ENCODE data around the gene INSIG1. TPM values are rescaled to one million over a fixed set of nuclear protein-coding genes. Genes with fewer than 3 reads are reported as not detected.

Gene INSIG1
- total RNA-seq, 2 donors from 2014 or later: 68.9 to 94.0 TPM

DNA sequence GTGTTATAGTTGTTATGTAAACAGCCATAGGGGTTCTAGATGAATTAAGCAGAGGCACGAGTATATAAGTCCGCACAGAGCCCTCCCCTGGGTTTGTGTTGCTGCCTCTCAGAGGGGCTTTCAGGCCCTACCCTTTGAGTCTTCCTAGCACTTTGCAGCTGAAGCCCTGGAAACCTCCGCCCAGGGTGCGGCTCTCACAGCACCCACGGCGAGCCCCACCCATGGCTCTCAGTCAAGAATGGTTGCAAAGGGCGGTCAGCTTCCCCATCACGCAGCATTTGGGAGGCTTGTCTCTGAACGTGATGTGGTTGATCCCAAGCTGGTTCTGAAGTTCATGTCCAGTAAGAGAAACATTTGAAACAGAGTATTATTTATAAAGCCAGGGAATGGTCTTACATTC lies 18.8 kb upstream of the INSIG1 start:
- H3K27ac Mint-ChIP-seq: no peak overlapping the region
- no peaks in the 10 kb centered on the region for H3K36me3 Mint-ChIP-seq
- no peaks in the 10 kb centered on the region for H3K9me3 Mint-ChIP-seq
- no peak for ATAC-seq
- DNase-seq (ENCODE audit: low spot score in 2 of 2): no peak

DNA sequence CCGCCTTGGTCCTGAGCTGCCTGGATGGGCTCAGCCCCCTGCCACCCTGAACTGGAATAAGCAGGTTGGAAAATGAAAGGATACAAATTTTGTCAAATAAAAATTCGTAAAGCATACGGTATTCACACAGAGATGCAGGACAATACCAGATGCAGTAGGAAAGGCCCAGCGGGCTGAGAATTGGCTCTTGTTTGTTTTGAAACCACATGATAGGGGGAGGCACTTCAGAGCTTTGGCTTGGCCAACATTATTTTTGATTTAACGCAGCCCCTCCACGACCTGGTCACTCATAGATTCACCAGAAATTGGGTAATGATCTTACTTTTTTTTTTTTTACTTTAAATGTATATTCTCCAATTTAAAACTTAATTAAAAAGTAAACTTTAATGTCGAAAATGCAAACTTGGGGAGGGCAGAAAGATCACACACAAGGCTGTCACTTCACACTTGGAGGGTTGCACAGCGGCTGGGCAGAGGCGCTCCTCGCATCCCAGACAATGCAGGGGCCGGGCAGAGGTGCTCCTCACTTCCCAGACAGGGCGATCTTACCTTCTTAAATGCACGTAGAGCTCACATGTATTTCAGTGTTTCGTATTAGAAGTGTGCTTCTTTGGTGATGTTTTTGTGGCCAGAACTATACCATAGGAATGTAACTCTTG lies 17.8 kb upstream of the INSIG1 start:
- no peaks in the 10 kb centered on the region for H3K36me3 Mint-ChIP-seq
- no peak for ATAC-seq
- no peak for DNase-seq (ENCODE audit: low spot score in 2 of 2)
- no peaks in the 10 kb centered on the region for H3K9me3 Mint-ChIP-seq
- H3K27ac Mint-ChIP-seq: no peak overlapping the region

- Mint-ChIP-seq H3K9me3 (no peaks in the 10 kb centered on the region), H3K36me3 (no peaks in the 10 kb centered on the region), H3K27ac (peak overlapping the region in 1 of 2 donors; percentile 23)
- ATAC-seq (peak; percentile 56 to 58), DNase-seq (ENCODE audit: low spot score in 2 of 2) (no peak)
These were observed 17.0 kb upstream of the INSIG1 start for GRCh38 chr7:155280446-155281397.

DNA sequence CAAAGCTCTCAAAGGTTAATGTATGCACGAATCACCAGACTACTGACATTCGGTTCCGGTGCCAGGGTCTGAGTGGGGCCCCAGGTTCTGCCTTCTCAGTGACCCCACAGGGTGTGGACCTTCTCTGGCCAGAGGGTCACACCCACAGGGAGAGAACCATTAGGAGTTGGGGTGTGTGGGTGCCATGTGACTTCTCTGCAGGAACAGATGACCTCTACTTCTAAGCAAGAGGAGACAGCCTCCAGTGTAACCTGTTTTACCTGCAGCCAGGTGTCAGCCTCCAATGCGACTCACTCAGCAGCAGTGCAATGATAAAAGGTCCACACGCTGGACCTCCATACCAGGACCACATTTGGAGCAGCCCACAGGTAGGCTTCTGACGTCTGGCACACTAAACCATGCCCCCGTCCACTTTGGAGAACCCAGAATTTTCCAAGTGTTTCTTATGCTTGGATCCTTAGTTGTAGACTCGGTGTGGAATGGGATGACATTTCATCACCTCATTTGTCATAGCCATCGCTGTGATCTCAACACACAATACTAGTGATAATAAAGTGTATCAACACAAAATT lies 16.2 kb upstream of the INSIG1 start:
- H3K27ac Mint-ChIP-seq: no peak overlapping the region
- ATAC-seq (no peak), DNase-seq (ENCODE audit: low spot score in 2 of 2) (no peak)
- H3K36me3 Mint-ChIP-seq: no peaks in the 10 kb centered on the region
- no peaks in the 10 kb centered on the region for H3K9me3 Mint-ChIP-seq

GRCh38 chr7:155282671-155283070 lies 15.0 kb upstream of the INSIG1 start:
- ATAC-seq (no peak), DNase-seq (ENCODE audit: low spot score in 2 of 2) (no peak)
- no peak overlapping the region for H3K27ac Mint-ChIP-seq
- no peaks in the 10 kb centered on the region for H3K9me3 Mint-ChIP-seq
- H3K36me3 Mint-ChIP-seq: no peaks in the 10 kb centered on the region

DNA sequence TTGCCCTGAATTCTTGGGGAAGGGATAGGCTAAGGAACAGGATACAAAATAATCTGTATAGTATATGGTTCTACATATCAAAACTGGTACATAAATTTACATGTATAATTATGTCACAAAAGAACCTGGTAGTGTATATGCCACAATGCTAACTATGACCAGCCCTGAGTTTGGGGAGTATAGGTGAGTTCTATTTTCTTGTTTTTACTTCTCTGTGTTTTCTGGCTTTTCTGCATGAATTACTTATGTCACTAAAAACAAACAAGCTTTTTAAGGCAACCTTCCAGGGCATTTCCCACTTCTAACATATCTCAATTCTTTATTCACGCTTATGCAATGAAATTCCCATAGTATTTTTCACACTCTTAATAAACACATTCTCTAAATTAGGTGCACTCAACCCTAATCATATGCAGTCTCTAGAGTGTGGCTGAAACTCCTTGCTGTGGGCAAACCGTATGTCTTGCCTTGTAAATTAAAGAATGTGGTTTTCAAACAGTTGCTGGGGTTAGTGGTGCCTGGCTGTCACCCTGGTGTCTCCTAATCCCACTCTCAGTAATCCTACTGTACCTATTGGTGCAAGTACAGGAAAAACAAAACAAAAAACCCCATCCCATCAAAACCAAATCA lies 14.0 kb upstream of the INSIG1 start:
- DNase-seq (ENCODE audit: low spot score in 2 of 2) (no peak), ATAC-seq (peak; percentile 80 to 86)
- Mint-ChIP-seq H3K27ac (no peak overlapping the region), H3K9me3 (no peaks in the 10 kb centered on the region), H3K36me3 (no peaks in the 10 kb centered on the region)

DNA sequence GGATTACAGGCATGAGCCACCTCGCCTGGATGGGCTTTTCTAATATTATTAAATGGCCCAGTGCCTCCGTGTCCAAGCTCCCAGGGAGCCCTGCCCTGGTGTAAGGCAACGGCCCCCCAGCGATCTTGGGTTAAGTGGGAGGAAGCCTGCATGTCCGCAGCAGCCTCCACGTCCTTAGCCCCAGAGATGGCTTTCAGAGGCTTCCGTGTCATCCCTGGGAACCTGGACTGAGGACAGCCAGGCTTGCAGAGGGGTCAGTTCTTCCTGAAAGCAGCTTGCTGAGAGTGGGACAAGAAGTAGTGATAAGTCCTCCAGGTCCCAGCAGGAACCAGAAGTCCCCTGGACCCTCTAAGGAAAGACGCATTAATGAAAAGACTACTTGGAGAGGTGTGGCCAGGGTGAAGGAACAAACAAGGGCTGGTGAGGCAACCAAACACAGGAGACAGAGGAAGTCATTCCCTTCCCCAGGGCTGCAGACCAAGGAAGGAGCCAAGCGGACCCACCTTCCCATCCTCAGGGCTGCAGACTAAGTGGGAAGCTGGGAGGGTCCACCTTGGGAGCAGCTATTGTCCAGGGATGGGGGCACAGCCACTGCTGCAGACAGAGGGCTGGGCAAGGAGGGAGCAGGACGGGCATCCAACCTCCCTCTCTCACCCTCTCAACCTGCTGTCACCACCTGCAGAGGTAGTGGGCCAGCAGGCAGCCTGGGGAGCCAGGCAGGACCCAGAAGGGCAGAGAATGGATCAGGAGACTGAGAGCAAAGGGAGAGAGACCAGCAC lies 13.0 kb upstream of the INSIG1 start:
- H3K9me3 Mint-ChIP-seq: no peaks in the 10 kb centered on the region
- H3K27ac Mint-ChIP-seq: peak overlapping the region; percentile 29 to 46
- ATAC-seq: no peak
- no peaks in the 10 kb centered on the region for H3K36me3 Mint-ChIP-seq
- no peak for DNase-seq (ENCODE audit: low spot score in 2 of 2)

GRCh38 chr7:155285423-155285822 lies 12.3 kb upstream of the INSIG1 start:
- Mint-ChIP-seq H3K36me3 (no peaks in the 10 kb centered on the region), H3K9me3 (no peaks in the 10 kb centered on the region), H3K27ac (peak overlapping the region in 1 of 2 donors; percentile 46)
- no peak for DNase-seq (ENCODE audit: low spot score in 2 of 2)
- ATAC-seq: no peak

GRCh38 chr7:155285833-155286232 lies 11.8 kb upstream of the INSIG1 start:
- Mint-ChIP-seq H3K27ac (no peak overlapping the region), H3K36me3 (no peaks in the 10 kb centered on the region), H3K9me3 (no peaks in the 10 kb centered on the region)
- ATAC-seq (no peak), DNase-seq (ENCODE audit: low spot score in 2 of 2) (no peak)

DNA sequence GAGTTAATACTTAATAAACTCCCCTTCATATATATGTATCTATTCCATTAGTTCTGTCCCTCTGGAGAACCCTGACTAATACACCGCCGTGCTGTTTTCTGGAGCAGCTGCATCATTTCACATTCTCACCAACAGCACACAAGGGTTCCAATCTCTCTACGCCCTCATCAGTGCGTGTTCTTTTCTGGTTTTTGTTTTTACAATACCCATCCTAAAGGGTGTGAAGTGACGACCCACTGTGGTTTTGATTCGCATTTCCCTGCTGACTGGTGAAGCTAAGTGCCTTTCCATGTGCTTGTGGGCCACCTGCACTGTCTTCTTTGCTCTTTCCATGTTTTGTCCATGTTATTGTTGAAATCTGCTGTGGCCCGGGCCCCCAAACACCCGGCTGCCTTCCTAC lies 11.0 kb upstream of the INSIG1 start:
- H3K27ac Mint-ChIP-seq: no peak overlapping the region
- no peak for ATAC-seq
- H3K9me3 Mint-ChIP-seq: no peaks in the 10 kb centered on the region
- no peaks in the 10 kb centered on the region for H3K36me3 Mint-ChIP-seq
- no peak for DNase-seq (ENCODE audit: low spot score in 2 of 2)

DNA sequence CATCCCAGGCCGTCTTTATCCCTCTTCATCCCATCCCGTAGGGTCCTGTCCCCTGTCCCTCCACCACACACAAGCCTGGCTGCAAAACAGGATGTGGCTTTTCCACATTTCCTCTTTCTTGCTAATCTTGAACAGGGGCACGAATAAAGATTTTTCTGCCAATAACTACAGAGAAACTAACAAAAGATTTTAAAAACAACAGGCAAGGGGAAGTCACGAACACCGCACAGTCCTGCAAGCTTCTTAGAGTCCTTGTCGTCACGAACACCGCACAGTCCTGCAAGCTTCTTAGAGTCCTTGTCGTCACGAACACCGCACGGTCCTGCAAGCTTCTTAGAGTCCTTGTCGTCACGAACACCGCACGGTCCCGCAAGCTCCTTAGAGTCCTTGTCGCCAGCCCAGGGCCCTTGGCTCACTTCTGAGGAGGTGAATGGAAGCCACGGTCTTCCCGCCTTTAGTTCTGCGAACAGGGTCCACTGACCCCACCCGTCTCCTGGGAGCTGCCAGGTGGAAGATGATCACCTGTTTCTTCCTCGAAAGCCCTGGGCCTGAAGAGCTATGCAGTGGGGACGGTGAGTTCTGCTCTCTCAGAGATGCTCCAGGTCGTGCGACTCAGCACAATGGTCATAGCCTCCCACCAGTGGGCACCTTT lies 10.3 kb upstream of the INSIG1 start:
- DNase-seq (ENCODE audit: low spot score in 2 of 2): no peak
- ATAC-seq: no peak
- H3K9me3 Mint-ChIP-seq: no peaks in the 10 kb centered on the region
- H3K36me3 Mint-ChIP-seq: no peaks in the 10 kb centered on the region
- no peak overlapping the region for H3K27ac Mint-ChIP-seq

DNA sequence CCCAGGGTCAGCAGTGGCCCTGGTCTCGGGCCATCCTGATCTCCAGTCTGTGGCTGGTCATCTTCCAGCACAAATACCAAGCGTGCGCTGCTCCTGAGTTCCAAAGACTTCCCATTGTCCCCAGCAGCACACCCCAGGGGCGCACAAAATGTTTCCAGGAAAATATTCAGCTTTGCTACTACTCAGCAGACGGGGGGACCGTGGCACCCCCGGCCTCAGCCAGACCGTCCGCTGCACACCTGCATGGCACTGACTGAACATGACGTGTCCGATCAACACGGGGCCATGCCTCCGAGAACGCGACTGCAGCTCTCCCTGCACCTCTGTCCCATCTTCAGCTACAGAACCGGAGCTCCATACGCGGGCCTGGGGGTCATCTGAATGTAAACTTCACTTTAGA lies 9.6 kb upstream of the INSIG1 start:
- no peaks in the 10 kb centered on the region for H3K9me3 Mint-ChIP-seq
- ATAC-seq (no peak), DNase-seq (ENCODE audit: low spot score in 2 of 2) (no peak)
- H3K36me3 Mint-ChIP-seq: no peaks in the 10 kb centered on the region
- peak overlapping the region in 1 of 2 donors; percentile 40 for H3K27ac Mint-ChIP-seq

GRCh38 chr7:155289107-155289506 lies 8.6 kb upstream of the INSIG1 start:
- no peak overlapping the region for H3K27ac Mint-ChIP-seq
- ATAC-seq (no peak), DNase-seq (ENCODE audit: low spot score in 2 of 2) (no peak)
- H3K36me3 Mint-ChIP-seq: no peaks in the 10 kb centered on the region
- H3K9me3 Mint-ChIP-seq: no peaks in the 10 kb centered on the region

DNA sequence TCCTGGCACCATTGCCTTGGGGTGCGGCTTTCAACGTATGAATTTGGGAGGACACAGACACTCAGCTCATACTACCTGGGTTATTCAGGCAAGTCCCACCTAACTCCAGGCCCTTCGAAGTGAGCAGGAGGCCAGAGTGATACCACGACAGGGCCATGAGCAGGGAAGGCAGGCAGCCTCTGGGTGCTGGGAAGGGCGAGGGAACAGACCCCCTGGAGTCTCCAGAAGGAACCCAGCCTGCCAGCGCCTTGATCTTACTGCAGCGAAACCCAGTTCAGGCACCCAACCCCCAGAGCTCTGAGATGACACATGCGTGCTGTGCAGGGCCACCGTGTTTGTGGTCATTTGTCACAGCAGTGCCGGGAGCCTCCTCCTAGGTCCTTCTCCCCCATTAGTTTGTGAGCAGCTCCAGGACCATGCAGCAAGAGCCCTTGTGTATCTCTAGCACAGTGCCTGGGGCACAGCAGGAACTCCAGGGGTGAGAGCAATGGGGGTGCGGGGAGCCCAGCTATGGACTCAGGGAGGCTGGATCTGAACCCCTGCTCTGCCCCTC lies 7.7 kb upstream of the INSIG1 start:
- Mint-ChIP-seq H3K36me3 (no peaks in the 10 kb centered on the region), H3K9me3 (no peaks in the 10 kb centered on the region), H3K27ac (no peak overlapping the region)
- ATAC-seq (no peak), DNase-seq (ENCODE audit: low spot score in 2 of 2) (no peak)

DNA sequence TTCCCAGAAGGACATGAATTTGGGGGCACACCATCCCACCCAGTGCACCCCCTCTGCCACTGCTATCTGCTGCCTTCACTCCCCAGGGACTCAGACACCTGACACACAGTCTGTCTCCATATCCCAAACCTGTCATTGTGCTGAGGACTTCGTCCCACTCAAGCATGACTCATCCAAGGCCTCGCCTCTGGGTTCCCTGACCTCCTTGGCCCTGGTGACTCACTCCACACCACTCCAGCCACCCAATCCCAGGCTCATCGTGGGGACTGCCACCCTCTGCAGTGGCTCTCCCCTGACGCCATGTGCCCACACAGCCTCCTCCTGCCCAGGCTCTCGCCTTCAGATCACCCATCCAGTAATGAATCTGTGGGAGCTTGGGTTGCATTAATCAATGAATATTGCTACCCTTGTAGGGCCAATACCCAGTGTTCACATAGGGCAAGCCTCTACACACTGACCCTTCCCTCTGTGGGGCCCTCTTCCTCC lies 6.6 kb upstream of the INSIG1 start:
- no peaks in the 10 kb centered on the region for H3K9me3 Mint-ChIP-seq
- peak in 1 of 2 donors; percentile 74 for DNase-seq (ENCODE audit: low spot score in 2 of 2)
- ATAC-seq: peak; percentile 69 to 98
- H3K36me3 Mint-ChIP-seq: no peaks in the 10 kb centered on the region
- H3K27ac Mint-ChIP-seq: peak overlapping the region in 1 of 2 donors; percentile 37
